NCI-H526 (cell line): ENCODE data around the gene KLHL17.
A peak's percentile ranks its signal among the peaks of the same experiment; 100 is the strongest.
"Not testable (repeated sequence)": the region's sequence is repeated elsewhere in the genome, so short reads cannot be mapped to it uniquely, and the experiment has no call there.

Experiments
- DNase-seq, 2 experiments: peaks; one replicate each; lab custom pipeline; 2025; lab: John Stamatoyannopoulos, UW

KLHL17 gene

DNA sequence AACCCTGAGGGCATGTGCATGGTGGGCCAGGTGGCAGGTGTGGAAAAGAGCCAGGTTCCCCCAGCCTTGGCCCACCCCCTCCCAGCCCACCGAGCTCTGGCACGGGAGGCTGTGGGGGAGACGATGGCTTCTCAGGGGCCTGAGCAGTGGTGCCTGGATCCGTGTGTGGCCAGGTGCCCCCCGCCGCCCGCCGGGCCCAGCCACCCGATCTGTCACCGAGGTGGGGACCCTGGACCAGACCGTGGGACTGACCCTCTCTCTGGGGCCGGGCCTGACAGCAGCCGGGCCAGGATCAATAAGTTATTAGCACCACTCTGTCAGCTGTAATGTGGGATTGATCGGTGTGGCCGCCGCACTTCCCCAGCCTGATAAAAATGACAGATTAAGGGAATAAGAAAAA is 22.9 kb upstream of the KLHL17 start:
- DNase-seq, result no peak

DNA sequence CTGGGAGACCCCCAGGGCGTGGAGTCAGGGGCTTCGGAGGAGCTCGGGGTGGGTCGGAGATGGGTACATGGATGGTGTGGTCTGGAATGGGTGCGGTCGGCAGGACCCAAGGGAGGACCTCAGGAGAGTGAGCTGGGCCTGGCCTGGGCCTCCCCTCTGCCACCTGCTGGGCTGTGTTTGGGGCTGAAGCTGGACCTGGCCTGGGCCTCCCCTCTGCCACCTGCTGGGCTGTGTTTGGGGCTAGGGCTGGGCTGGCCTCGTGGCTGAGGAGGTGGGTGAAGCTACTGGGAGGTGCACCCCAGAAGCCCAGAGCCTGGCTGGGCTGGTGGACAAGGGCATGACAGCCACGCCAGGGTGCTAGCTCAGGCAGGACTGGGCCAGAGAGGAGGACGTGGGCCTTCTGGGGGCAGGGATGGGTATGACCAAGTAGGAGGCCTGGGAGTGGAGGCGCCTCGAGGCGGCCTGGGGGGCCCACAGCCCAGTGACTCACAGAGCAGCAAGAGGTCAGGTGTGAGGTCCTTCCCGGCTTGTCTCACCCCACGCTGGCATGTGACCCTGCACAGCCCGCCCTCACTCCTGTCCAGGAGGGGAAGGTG is 22.2 kb upstream of the KLHL17 start:
- DNase-seq, result peak in 1 of 2 experiments; percentile 58

DNA sequence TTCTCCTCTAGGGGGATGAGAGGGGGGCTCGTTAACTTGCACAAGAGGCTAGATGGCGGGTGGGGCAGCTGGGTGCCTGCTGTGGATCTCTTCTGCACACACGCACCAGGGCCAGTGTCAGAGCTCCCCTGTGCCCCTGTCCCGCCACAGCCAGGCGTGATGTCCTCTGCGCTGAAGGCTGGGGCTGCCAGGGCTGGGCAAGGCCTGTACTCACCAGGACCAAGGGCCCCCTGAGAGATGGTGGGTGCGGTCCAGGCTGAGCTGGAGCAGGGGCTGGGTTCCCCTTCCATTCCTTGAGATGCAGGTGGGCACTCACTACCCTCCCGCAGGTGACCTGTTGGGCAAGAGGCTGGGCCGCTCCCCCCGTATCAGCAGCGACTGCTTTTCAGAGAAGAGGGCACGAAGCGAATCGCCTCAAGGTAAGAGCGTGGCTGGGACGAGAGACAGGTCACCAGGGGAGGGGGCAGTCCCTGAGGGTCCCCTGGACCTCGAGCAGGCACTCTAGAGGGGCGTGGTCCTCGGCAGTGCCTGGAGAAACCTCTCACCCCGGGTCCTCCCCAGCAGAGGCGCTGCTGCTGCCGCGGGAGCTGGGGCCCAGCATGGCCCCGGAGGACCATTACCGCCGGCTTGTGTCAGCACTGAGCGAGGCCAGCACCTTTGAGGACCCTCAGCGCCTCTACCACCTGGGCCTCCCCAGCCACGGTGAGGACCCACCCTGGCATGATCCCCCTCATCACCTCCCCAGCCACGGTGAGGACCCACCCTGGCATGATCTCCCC is 21.5 kb upstream of the KLHL17 start:
- DNase-seq, result no peak

DNA sequence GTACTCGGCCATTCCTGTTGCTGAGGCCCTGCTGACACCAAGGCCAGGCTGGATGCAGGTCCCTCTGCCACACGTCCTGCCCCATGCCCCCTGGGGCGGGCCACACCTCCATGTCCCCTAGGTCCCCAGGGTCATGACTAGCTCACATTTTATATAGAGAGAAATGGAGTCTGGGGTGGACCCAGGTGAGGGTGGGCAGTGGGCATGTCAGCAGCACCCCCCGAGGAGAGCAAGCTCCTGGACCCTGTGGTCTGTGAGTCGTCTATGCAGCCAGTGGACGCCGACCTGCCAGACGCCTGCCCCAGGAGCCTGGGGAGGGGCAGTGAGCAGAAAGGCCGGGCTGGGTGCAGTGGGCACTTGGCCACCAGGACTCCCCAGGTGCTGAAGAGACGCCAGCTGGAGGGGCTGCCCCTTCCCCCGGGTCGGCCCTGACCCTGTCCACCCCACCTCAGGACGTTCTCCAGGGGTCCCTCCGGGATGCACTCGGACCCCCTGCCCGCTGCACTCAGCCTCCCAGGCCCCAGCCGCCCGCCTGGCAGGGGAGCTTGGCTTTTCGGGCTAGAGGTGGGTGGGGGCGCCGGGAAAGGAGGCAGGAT is 20.8 kb upstream of the KLHL17 start:
- no peak for DNase-seq

DNA sequence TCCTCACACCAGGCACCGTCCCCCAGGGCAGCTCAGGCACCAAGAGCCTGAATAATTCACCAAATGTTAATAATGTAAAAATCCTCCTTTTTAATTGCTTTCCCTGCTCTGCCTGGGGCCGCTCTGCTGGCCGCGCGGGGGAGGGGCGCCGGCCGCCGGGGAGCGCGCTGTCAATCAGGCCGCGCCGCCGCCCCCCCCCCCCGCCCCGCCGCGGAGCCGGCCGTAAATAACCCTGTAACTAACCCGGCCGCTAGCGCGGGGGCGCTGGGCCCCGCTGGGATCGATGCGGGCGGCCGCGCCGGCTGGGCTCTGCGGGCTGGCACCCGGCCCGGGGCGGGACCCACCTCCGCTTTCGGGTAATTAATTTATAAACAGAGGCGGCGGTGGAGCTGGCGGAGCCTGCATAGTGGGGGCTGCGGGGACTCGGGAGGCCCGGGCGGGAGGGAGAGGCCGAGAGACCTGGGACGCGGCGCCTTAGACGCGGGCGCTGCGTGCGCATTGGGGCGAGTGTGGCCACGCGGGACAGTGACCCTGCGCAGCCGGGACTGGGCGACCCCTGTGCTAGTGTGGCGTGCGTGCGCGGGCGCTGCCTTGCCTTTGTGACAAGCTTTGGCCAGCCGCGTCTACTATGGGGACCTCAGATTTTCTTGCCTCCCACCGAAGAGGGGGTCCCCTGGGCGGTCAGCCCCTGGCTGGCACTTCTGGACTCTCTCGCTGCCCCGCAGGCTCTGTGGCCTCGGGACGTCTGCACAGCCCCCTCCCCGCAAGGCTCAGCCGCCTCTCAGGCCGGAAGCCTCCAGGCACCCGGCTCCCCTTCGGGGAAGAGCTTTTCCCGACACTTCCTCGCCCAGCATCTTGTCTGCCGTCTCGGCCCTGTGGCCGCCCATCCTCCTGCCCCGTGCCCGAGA is 20.0 kb upstream of the KLHL17 start:
- DNase-seq, result peak in 1 of 2 experiments; percentile 82

DNA sequence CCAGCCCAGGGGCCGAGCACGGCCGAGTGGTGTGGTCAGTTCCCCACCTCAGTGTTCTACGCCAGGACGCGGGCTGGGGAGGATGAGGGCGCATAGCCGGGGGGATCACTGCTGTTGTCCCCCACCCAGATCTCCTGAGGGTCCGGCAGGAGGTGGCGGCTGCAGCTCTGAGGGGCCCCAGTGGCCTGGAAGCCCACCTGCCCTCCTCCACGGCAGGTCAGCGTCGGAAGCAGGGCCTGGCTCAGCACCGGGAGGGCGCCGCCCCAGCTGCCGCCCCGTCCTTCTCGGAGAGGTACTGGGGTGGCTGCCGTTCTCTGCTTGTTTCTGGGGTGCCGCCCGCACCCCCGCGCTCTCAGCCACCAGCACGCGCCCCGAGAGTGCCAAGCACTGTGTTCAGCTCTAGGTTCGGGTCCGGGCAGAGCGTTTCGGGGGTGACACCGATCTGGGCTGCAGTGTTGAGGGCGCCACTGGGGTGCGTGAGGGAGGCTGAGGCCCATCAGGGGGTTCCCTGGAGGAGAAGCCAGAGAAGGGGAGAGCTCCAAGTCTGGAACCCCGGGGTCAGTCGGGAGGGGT is 19.3 kb upstream of the KLHL17 start:
- no peak for DNase-seq

DNA sequence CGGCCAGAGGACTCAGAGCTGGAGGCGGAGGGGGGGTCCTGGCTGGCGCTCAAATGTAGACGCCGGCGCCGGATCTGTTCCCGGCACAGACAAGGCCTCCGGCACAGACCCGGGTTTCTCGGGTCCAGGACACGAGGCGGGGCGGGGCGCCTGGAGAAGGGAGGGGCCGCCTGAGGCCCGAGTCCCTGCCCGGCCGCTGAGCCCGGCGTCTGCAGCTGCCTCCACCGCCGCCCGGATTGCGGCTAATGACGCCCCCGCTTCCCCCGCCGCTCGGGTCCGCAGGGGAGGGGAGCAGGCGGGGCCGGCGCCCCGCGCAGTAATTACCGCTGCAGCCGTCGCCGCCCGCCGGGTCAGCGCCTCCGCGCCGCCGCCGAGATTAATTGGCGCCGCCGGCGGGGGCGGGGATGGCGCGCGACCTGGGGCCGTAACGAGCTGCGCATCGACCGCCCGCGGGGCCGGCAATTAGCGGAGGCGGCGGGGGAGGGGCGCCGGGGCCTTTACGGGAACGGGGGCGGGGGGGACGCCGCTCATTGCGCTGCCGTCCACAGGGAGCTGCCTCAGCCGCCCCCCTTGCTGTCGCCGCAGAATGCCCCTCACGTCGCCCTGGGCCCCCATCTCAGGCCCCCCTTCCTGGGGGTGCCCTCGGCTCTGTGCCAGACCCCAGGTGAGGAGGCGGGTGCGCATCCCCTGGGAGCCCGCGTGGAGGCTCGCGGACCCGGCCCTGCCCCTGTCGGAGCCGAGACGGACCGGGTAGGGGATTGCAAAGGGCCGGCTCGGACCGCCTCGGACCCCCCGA is 18.6 kb upstream of the KLHL17 start:
- peak; percentile 79 to 95 for DNase-seq

DNA sequence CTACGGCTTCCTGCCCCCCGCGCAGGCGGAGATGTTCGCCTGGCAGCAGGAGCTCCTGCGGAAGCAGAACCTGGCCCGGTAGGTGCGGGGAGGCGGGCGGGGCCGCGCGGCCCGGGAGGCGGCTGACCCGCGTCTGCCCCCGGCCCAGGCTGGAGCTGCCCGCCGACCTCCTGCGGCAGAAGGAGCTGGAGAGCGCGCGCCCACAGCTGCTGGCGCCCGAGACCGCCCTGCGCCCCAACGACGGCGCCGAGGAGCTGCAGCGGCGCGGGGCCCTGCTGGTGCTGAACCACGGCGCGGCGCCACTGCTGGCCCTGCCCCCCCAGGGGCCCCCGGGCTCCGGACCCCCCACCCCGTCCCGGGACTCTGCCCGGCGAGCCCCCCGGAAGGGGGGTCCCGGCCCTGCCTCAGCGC is 18.0 kb upstream of the KLHL17 start:
- DNase-seq, result peak in 1 of 2 experiments; percentile 61

DNA sequence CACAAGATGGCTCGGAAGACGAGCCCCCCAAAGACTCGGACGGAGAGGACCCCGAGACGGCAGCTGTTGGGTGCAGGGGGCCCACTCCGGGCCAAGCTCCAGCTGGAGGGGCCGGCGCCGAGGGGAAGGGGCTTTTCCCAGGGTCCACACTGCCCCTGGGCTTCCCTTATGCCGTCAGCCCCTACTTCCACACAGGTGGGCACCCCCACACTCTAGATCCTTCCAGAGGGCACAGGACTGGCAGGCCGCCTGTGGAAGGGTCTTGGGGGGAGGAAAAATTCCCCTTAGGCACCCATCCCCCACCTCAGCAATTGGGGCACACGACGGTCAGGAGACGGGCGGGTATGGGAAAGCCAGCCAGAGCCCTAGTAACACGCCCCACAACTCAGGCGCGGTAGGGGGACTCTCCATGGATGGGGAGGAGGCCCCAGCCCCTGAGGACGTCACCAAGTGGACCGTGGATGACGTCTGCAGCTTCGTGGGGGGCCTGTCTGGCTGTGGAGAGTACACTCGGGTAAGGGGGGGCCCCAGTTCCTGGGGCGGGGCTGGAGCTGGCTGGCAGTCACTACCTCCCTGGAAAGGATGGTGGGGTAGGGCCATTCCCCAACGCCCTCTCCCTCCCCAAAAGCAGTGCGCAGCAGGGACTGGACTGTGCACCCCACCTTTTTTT is 17.4 kb upstream of the KLHL17 start:
- DNase-seq, result no peak

DNA sequence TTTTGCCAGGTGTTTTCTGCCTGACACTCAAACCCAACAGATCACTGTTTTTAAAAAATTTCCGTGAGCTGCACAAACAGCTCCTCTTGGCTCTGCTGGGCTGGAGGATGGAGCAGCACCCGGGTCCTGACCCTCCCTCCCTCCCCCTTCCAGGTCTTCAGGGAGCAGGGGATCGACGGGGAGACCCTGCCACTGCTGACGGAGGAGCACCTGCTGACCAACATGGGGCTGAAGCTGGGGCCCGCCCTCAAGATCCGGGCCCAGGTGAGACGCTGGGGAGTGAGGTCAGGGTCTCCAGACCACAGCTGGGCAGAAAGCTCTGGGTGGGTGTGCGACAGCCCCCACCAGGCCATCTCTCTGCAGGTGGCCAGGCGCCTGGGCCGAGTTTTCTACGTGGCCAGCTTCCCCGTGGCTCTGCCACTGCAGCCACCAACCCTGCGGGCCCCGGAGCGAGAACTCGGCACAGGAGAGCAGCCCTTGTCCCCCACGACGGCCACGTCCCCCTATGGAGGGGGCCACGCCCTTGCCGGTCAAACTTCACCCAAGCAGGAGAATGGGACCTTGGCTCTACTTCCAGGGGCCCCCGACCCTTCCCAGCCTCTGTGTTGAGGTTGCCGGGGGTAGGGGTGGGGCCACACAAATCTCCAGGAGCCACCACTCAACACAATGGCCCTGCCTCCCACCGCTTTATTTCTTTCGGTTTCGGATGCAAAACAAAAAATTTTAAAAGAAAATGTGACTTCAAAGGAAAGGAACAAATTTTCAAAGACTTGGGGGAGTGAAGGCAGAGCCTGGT is 16.6 kb upstream of the KLHL17 start:
- DNase-seq, result no peak

DNA sequence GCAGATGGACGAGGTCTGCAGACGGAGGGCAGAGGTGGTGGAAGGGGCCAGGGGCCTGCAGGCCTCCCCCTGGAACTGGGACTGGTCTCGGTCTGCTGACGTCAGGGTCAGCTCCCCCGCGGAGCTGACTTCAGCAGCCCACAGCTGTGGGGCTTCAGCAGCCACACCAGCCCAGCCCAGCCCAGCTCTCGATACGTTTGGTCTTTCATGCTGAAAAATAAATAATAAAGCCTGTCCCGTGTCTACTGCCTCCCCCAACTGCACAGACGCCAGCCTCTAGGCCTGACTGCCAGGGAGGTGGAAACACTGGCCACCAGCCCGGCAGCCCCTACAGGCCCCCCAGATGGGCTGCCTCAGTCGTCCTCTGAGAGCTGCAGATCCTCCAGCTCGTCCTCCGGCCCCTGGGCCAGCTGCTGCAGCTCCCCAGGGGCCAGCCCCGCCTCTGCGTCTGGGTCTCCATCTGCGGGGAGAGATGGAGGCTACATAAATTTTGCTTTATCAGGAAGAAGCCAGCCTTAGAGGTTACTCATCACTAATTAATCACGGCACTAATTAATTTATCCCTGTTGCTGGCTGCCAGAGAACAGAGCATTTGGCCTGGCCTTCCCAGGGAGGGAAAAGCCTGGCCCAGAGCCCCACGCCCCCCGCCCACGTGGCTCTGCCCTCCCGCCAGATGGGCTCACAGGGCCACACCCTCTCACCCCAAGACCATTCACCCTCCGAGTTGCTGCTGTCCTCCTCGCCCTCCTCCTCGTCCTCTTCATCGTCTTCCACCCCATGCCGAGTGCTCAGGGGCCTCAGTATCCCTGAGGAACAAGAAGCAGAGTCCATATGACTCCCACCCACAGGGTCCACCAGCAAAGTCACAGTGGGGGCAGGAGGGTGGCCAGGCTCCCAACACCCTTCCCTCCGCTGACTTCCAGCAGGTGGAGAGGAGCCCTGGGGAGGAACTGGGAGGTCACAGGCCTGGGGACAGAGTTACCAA is 15.8 kb upstream of the KLHL17 start:
- peak in 1 of 2 experiments; percentile 45 for DNase-seq

DNA sequence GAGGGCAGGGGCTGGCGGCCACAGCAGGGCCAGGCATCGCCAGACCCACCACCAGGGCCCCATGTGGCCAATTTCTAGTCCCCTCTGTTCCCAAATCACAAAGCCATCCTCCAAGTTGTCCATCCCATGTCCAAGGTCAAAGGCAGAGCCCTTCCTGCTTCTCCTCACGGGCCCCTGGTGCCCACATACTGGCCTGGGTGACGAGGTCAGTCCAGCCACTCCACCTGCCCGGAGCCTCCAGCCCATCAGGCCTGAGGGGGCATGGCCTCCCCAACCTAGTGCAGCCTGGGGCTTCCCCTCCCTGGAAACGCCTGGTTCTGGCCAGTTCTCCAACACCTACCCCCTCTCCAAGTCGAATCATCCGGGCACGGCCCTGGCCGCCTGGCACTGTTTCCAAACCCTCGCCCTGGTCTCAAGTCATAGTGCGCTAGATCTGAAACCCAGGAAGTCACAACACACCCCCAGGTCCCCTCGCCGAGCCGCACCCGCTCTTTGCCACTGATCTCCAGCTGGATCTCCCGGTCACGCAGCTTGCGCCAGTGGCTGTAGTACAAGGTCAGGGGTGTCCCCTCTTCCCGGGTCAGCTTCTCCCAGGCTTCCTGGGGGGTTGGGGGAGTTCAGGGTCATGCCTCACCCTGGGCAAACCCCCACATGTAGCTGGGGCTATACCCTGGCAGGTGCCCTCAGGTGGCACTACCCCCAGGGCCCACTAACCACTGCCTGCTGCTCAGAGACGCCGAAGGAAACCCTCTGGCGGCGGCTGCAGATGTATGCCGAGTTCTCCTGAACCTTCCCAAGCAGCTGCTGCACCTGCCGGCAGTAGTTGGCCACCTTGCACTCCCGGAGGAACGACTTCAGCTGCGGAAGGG is 14.5 kb upstream of the KLHL17 start:
- no peak for DNase-seq

DNA sequence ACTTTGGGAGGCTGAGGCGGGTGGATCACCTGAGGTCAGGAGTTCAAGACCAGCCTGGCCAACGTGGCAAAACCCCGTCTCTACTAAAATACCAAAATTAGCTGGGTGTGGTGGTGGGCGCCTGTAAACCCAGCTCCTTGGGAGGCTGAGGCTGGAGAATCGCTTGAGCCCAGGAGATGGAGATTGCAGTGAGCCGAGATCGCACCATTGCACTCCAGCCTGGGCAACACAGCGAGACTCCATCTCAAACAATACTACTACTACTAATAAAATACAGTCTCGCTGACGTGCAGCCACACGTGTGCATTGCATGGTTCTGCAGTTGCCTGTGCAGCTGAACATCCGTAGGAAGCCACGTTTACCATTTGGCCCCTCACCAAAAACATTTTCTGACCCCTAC is 13.6 kb upstream of the KLHL17 start:
- not testable (repeated sequence) for DNase-seq

DNA sequence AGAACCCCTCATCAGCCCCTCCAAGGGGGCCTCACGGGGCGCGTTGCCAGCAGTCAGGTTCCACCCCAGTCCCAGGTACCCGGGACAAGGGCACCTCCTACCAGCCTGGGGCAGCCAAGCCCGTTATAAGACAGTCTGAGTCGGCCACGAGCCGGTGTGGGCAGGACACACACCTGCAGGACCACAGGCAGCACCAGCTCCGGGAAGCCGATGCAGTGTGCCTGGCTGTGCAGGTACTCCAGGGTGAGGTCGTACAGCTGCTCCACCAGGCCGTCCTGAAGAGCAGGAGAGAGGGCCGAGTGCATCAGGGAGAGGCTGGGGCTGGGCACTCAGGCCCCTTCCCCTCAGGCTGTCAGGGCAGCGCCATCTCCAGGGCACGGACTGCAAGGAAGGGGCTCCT is 12.4 kb upstream of the KLHL17 start:
- no peak for DNase-seq

DNA sequence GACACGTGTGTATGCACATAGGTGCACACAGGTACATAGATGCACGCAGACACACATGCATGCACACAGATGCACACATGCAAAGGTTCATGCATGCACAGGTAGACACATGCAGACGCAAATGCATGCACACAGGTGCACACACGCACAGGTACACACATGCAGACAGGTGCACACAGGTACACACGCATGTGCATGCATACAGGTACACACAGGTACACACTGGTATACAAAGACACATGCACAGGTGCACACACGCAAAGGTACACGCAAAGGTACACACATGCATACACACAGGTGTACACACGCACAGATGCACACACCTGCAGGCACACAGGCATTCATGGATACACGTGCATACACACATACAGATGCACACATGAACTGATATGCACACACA is 10.1 kb upstream of the KLHL17 start:
- no peak for DNase-seq

DNA sequence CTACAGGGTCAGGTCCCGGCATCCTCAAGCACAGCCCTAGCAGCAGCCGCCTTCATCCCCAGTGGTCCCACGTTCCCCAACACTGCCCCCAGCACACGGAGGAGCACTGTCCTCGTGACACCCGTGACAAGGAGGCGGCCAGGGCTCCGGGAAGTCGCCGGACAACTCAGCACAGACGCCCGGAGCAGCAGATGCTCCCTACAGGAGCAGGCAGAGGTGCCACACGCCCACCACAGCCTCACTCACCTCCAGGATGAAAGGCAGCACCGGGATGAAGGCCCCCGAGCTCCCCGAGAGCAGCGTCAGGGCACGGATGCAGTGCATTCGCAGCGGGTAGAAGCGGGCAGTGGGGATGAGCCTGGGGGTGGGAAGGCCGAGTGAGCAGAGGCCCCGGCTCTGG is 9.5 kb upstream of the KLHL17 start:
- no peak for DNase-seq

DNA sequence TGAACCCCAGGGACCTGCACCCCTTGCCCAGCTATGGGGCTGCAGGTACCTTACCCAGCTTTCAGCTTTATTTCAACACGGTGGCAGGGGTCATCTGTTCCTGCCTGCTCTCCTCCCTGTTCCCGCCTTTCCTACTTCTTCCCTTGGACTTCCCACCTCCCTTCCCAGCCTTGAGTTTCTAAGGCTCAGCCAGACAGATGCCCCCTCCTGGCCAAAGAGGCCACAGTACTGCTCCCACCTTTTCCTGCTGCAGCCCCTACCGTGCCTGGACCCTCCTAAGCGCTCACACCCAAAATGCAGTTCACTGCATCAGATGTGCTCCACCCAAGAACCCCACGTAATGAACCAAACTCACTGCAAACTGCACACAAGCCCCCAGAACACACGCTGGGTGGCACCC is 9.0 kb upstream of the KLHL17 start:
- no peak for DNase-seq

DNA sequence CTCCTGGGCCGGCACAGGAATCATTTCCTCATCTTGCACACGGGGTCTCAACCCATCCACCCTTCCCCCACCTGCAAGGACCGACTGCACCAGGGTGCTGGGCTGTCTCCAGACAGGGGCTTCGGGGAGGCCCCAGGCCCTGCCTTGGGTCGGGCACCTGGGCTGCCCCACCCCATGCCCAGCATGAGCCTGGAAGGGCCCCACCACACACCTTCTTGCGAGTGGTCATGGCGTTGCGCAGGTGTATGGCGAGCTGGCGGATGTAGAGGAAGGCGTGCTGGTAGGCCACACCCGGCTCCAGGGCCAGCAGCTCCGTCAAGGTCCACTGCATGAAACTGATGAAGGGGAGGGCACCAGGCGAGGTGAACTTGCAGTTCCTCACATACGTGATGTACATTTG is 8.2 kb upstream of the KLHL17 start:
- DNase-seq, result no peak
